DMS153 treated with DMSO at 0.1 percent for 48 hours (cell line): ENCODE data around the gene LGALS16.
"Not testable (repeated sequence)": the region's sequence is repeated elsewhere in the genome, so short reads cannot be mapped to it uniquely, and the experiment has no call there.

Experiments
- DNase-seq: peaks from one replicate; lab custom pipeline; 2025; ENCODE audit not compliant: unreplicated experiment; lab: John Stamatoyannopoulos, UW

Gene LGALS16

DNA sequence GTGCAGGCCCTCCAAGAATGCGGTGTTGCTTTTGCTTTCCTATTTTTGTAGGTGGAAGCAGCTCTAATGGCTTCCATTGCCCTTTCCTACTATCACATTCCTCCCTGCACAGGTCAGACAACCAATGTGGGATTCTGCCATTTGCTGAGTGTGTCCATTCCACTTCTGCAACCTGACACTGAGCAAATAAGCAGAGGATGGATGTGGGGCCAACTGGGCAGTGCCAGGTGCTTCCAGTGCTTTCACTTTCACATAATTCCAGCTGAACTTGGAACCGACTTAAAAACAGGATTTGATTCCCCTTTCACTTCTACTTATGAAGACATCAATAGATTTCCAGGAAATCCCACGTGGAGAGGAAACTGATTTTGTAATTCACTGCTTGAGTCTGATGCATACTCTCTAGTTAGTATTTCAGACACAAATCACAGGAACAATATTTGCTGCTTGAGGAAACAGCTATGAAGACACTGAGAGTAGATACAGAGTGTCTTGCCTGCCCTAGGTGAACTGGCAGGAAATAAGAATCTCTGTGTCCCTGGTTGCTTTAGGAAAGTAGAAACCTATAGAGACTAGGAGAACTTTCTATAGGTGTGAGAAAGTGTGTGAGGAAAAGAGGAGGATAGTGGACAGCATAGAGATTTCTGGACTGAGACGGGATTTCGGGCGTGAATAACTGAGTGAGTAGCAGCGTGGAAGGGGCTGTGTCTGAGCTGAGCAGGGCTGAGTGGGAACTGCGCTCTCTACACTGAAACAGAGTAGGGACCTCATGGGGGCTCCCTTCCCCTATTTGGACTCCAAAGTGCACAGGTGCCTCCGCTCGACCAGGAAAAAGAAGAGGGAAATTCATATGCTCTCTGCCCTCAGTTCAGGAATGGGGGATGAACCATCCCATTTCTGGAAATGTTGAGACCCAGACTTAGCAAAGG lies 22.5 kb downstream of the LGALS16 start:
- DNase-seq: peak; percentile 53

- DNase-seq: no peak
These were observed 23.5 kb downstream of the LGALS16 start for GRCh38 chr19:39679056-39679790.

GRCh38 chr19:39679791-39680168 lies 24.1 kb downstream of the LGALS16 start:
- no peak for DNase-seq

DNA sequence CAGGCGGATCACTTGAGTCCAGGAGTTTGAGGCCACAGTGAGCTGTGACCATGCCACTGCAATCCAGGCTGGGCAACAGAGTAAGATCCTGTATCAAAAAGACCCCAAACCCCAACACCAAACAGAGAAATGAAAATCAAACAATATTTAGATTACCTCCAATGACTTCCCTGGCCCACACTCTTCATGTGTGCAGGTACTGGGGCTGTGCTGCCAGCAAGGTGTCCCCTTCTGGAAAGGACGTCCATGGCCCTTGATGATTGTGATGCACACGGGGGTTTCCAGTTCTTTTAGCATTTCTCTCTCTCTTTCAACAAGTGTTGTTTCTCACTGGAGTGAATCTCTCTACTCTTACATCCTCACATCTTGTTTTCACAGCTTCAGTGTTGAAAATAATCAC lies 24.9 kb downstream of the LGALS16 start:
- DNase-seq: no peak

GRCh38 chr19:39681416-39681815 lies 25.7 kb downstream of the LGALS16 start:
- no peak for DNase-seq

- DNase-seq: no peak
These were observed 28.6 kb downstream of the LGALS16 start for GRCh38 chr19:39684267-39684666.

DNA sequence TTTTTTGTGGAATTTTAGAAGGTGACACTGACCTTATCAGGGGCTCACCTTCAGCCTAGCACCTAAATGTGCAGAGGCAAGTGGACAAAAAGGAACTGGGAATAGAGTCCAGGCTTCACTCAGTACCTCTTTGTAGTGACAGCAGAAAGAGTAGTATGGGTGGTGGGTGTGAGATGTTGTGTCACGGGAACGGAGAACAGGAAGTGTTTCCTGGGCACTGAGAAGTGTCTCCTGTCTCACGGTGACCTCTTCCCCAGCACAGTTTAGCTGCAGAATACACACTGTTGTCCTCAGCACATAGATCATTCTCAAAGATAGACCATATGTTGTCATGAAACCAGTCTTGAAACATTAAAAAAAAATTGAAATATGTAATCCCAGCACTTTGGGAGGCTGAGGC lies 31.0 kb downstream of the LGALS16 start:
- DNase-seq: no peak

- not testable (repeated sequence) for DNase-seq
These were observed 32.9 kb downstream of the LGALS16 start for GRCh38 chr19:39688637-39689036.

DNA sequence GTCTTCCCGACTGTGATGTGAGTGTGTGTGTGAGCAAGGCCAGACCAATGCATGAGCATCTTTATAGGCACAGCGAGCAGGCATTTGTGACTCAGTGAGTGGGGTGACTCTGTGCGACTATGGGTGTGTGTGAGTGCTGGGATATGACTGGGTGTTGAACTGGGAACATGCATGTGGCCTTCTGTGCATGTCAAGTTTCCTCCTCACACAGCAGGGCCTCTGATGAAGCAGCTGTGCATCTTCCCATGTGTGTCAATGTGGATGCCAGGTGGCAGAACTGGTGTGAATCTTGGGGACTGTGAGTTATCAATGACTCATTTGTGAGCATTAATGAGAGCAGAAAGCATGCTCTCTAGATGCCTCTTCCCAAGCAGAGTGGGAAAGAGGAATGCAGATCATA lies 36.5 kb downstream of the LGALS16 start:
- DNase-seq: no peak

DNA sequence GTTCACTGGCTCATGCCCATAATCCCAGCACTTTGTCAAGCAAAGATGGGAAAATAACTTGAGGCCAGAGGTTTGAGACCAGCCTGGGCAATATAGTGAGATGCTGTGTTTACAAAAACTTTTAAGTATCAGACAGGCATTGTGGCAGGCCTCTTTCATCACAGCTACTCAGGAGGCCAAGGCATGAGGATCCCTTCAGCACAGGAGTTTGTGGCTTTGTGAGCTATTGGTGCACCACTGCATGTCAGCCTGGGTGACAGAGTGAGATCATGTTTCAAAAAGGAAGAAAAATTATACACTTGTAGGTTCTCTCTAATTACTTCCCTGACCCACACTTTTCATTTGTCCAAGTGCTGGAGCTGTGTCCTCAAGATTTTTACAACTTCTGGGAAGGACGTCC lies 37.1 kb downstream of the LGALS16 start:
- DNase-seq: no peak

DNA sequence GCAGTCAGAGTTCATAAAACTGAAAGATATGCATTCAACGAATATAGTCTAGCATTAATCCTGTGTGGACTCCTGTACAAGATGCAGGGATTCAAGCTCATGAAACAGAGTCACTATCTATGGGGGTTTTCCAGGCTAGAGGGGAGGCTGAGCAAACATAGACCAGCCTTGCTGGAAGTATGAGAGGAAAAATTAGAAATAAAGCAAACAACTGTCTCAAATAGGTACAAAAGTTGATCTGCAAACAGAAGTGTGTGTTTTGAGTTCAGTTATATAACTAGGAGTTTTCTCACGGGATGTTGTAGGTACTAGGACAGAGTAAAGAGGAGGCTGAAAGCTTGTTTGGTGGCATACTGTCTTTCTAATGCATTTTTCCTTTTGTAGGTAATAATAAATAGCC lies 40.0 kb downstream of the LGALS16 start:
- no peak for DNase-seq

- no peak for DNase-seq
These were observed 40.7 kb downstream of the LGALS16 start for GRCh38 chr19:39696387-39696786.

DNA sequence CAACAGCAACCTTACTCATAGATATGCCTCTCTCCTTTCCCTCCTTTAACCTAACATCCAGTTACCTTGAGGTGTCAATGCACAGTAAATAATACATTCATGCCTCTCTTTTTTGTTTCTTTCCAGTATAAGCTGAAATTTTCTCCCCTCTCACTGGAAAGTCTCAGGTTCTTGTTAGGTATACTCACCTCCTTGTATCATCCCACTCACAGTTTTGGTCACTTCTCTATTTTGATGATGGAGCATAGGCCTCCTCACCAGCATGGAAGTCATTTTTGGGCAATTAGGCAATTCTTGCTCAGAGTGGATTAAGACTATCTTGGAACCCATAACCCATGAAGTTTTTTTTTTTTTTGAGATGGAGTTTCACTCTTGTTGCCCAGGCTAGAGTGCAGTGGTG lies 42.8 kb downstream of the LGALS16 start:
- no peak for DNase-seq

DNA sequence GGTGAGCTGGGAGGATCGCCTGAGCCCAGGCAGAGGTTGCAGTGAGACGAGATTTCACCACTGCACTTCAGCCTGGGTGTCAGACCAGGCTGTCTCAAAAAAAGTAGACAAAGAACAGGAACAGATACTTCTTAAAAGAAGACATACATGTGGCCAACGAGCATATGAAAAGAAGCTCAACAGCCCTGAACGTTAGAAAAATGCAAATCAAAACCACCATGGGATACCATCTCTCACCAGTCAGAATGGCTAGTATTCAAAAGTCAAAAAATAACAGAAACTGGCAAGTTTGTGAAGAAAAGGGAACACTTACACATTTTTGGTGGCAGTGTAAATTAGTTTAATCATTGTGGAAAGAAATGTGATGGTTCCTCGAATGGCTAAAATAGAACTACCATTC lies 45.6 kb downstream of the LGALS16 start:
- no peak for DNase-seq

DNA sequence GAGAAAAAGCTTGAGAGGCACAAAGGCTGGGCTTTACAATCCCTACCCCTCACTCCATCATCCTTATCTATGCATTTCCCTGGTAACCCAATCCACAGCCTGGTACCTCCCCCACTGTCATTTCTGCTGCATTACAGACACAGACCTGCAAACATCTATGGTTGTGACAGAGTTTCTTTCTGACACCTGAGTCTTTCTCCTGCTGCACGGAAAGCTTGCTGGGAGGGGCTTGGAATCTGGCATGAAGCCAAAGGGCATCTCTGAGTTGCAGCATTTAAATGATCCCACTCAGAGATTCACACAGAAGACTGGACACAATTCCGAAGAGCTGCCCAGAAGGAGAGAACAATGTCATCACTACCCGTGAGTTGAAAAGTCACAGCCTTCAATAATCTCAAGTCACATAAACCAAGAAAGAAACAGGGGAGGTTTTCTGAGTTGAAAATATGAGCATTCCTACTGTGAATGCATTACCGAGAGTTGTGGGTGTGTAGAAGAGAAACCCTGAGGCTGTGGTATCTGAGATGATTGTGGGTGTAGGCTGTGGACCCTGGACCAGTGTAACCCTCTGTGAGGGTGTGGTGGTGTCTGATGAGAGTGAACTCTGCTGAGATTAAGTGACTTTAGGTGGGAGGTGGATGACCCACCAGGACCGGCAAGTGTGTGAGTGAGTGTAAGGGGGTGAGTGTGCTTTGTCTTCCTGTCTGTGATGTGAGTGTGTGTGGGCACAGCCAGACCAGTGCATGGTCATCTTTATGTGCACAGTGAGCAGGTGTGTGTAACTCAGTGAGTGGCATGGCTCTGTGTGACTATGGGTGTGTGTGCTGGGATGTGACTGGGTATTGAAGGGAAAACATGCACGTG lies 48.7 kb downstream of the LGALS16 start, which contains the start of gene LGALS14:
Gene LGALS14, plus strand, starts transcription at position 301 of the 864 bp plus-strand sequence. Its CDS starts 48 bp downstream, at position 349.
- no peak for DNase-seq

DNA sequence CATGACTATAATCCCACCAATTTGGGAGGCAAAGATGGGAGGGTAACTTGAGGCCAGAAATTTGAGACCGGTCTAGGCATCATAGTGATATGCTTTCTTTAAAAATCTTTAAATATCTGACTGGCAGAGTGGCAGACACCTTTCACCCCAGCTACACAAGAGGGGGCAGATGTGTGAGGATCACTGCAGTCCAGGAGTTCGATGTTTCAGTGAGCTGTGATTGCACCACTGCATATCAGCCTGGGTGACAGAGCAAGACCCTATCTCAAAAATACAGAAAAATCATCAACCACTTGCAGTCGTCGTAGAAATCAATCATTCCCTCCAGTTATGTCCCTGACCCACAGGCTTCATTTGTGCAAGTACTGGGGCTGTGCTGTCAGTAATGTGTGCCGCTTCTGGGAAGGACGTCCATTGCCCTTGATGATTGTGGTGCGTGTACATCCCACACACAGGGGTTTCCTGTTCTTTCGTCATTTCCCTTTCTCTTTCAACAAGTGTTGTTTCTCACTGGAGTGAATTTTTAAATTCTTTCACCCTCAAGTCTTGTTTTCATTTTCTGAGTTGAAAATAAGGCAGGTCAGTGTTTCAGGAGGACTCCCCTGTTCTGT lies 50.0 kb downstream of the LGALS16 start:
- no peak for DNase-seq

GRCh38 chr19:39708594-39708993 lies 52.9 kb downstream of the LGALS16 start:
- no peak for DNase-seq

DNA sequence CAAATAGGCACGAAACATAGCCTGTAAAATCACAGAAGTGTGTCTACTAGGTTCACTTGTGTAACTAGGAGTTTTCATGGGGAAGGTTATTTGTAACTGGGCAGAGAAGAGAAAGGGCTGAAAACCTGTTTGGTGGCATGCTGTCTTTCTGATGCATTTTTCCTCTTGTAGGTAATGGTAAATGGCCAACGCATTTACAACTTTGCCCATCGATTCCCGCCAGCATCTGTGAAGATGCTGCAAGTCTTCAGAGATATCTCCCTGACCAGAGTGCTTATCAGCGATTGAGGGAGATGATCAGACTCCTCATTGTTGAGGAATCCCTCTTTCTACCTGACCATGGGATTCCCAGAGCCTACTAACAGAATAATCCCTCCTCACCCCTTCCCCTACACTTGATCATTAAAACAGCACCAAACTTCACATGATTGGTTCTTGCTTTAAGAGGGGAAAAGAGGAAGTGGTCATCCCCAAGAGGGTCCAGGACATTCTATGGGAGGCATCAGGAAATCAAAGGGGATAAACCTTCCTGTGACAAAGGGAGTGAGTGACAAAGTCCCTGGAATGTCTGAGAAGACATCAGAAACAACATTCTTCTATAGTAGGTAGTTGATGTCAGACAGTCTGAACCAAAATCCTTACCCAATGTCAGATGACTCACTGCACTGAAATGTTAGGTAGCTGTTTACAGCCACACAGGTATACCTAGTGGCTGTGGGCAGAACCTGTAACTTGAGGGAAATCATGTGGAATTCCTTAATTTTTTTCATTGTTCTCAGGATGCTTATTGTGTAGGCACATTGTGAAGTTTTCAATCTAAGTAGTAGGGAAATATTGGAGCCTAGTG lies 53.5 kb downstream of the LGALS16 start:
- DNase-seq: no peak
